Vagina (tissue), 2 donors: Measurements from ENCODE around the gene DSCAML1.

Experiments used
- CTCF ChIP-seq, 3 experiments: fragments of 450-650 bp in 2 of 3; fragments of 200-600 bp in 1 of 3; sonication (generic) in 1 of 3; IDR thresholded peaks; one replicate each; pipeline ENCODE4 v1.5.1; 2017 to 2019; ENCODE audit warnings: antibody characterized with exemption in 3 of 3, mild to moderate bottlenecking in 2 of 3, moderate library complexity in 2 of 3
- POLR2A ChIP-seq, 2 donors: fragments of 450-650 bp; IDR thresholded peaks; one replicate each; pipeline ENCODE4 v1.6.1; 2017; ENCODE audit warnings: antibody characterized with exemption in 2 of 2, mild to moderate bottlenecking in 2 of 2, moderate library complexity in 2 of 2
- POLR2AphosphoS5 ChIP-seq, 2 donors: sonication (generic); formaldehyde crosslinking; IDR thresholded peaks; one replicate each; pipeline ENCODE4 v1.9.0; 2017; ENCODE audit warnings: antibody characterized with exemption in 2 of 2, mild to moderate bottlenecking in 2 of 2, low read depth in 1 of 2; ENCODE audit not compliant: insufficient read depth in 1 of 2

- TF ChIP-seq CTCF (IDR thresholded peaks at IDR 0.05), result no peak
- TF ChIP-seq POLR2A (IDR thresholded peaks at IDR 0.05), result no peak
- no peak for TF ChIP-seq POLR2AphosphoS5 (IDR thresholded peaks at IDR 0.05; ENCODE audit: insufficient read depth in 1 of 2, low read depth in 1 of 2)
Measured at GRCh38 chr11:117438371-117439000, 358.5 kb downstream of the DSCAML1 start.
